Caco-2 (cell line): ENCODE data around the gene PPP1R7. TPM values are rescaled to one million over a fixed set of nuclear protein-coding genes. Genes with fewer than 3 reads are reported as not detected.

Experiments
- BruUV-seq: library from RNA; stranded (reverse); fragments of 400-500 nt; replicated peaks from 2 replicates; lab custom pipeline; 2021; lab: Mats Ljungman, UMichigan
- CTCF ChIA-PET: fragments of 300-600 bp; sonication (Branson Sonifier 250); formaldehyde crosslinking; loops from one replicate; lab custom pipeline; 2022; ENCODE audit warnings: antibody characterized with exemption; lab: Charles Lee
- POLR2A ChIA-PET: fragments of 300-600 bp; sonication (Branson Sonifier 250); formaldehyde crosslinking; loops from one replicate; lab custom pipeline; 2022; ENCODE audit warnings: antibody characterized with exemption; lab: Charles Lee
- DNase-seq, 2 experiments: peaks; one replicate each; pipeline versions ENCODE4 v3.0.0 to v3.0.0-alpha.2; 2020 to 2022
- H3K27me3 ChIP-seq: replicated peaks from 2 replicates; pipeline ENCODE4 v1.6.0; 2011; ENCODE audit warnings: low read length; ENCODE audit not compliant: control insufficient read depth, insufficient read depth
- H3K36me3 ChIP-seq: 2 replicates; pipeline ENCODE4 v1.5.1; 2011; ENCODE audit warnings: low read length; ENCODE audit not compliant: control insufficient read depth, insufficient read depth
- H3K4me1 ChIP-seq: fragments of 250-450 bp; sonication (Bioruptor Pico); 2 replicates; pipeline ENCODE4 v1.5.1; 2020; ENCODE audit warnings: mild to moderate bottlenecking
- H3K4me3 ChIP-seq: 2 replicates; pipeline ENCODE4 v1.5.1; 2011; ENCODE audit warnings: low read depth, mild to moderate bottlenecking, control low read depth, low read length
- H3K9me3 ChIP-seq: fragments of 250-450 bp; sonication (Bioruptor Pico); 2 replicates; pipeline ENCODE4 v1.5.1; 2020; ENCODE audit warnings: mild to moderate bottlenecking, moderate library complexity
- H3K27ac Mint-ChIP-seq: one replicate; pipeline ENCODE4 v1.8.0; 2022; ENCODE audit warnings: mixed read lengths; ENCODE audit not compliant: unreplicated experiment
- H3K27me3 Mint-ChIP-seq: one replicate; pipeline ENCODE4 v1.8.0; 2022; ENCODE audit warnings: mixed read lengths; ENCODE audit not compliant: insufficient read depth, unreplicated experiment
- H3K36me3 Mint-ChIP-seq: one replicate; pipeline ENCODE4 v1.8.0; 2022; ENCODE audit warnings: mild to moderate bottlenecking, mixed read lengths; ENCODE audit not compliant: insufficient read depth, unreplicated experiment
- H3K4me1 Mint-ChIP-seq: one replicate; pipeline ENCODE4 v1.8.0; 2022; ENCODE audit warnings: low read depth, mixed read lengths; ENCODE audit not compliant: unreplicated experiment
- H3K4me3 Mint-ChIP-seq: one replicate; pipeline ENCODE4 v1.8.0; 2022; ENCODE audit warnings: mild to moderate bottlenecking, moderate library complexity, mixed read lengths; ENCODE audit not compliant: unreplicated experiment
- H3K9me3 Mint-ChIP-seq: one replicate; pipeline ENCODE4 v1.8.0; 2022; ENCODE audit warnings: mixed read lengths; ENCODE audit not compliant: unreplicated experiment
- intact Hi-C: fragments of 100-400 bp; cut with micrococcal nuclease; formaldehyde crosslinking; loops from one replicate; pipeline ENCODE4 v1.10.0; 2022; ENCODE audit not compliant: unreplicated experiment
- total RNA-seq: library from RNA; stranded (reverse); gene quantifications from 2 replicates; pipeline ENCODE4 v1.2.3, GENCODE V29; 2022
- TF ChIP-seq, protein P1 (sequence below), 2 experiments: fragments of 200-600 bp in 1 of 2; IDR thresholded peaks; 1 replicate in 1 of 2; 2 replicates in 1 of 2; pipeline versions ENCODE4 v1.5.1 to v1.8.0; 2011 to 2022; ENCODE audit warnings: antibody characterized with exemption in 1 of 2, control low read depth in 1 of 2, inconsistent platforms in 1 of 2, low read depth in 1 of 2, low read length in 1 of 2, mild to moderate bottlenecking in 1 of 2, moderate library complexity in 1 of 2; ENCODE audit not compliant: insufficient read depth in 1 of 2, severe bottlenecking in 1 of 2, unreplicated experiment in 1 of 2

Gene PPP1R7
- total RNA-seq, 1 experiment from 2014 or later = 32.5 TPM

DNA sequence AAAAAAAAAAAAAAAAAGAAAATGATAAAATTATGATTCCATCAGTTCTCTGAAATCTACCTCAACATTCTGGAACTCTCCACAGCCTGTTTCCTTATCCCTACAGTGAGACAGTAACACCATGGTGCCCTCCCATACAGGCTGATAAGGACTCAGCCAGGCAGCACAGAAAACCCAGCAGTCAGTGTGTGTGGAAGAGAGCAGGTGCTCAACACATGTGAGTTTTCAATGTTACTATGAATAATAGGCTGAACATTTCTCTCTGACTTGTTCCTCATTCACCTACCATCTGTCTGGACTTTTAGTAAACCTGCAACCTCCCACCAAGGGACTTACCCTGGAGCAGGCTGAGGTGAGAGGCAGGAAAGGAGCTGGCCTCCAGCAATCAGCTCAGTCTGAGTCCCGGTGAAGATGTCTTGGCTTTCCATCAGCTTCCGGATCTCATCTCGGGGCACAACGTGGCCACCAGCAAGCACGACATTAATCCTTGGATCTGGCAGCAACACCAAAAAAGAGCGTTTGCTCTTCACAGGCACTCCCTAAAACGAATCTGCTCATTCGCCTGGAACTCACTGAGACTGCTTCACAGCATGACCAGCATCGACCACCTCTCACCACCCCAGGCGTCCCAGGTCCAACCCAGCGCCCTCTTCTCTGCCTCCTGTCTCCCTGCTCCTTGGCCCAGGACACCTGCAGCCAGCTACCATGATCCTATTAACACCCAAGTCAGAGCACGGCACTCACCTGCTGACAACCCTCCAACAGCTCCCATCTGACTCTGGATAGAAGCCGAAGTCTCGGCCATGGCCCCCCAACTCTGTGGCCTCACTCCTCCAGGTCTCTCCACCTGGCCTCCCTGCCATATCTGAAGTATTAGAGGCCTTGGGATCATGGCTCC, 17.5 kb upstream of the PPP1R7 start:
- H3K4me3 Mint-ChIP-seq = no peak overlapping the region
- TF ChIP-seq, protein P1, sequence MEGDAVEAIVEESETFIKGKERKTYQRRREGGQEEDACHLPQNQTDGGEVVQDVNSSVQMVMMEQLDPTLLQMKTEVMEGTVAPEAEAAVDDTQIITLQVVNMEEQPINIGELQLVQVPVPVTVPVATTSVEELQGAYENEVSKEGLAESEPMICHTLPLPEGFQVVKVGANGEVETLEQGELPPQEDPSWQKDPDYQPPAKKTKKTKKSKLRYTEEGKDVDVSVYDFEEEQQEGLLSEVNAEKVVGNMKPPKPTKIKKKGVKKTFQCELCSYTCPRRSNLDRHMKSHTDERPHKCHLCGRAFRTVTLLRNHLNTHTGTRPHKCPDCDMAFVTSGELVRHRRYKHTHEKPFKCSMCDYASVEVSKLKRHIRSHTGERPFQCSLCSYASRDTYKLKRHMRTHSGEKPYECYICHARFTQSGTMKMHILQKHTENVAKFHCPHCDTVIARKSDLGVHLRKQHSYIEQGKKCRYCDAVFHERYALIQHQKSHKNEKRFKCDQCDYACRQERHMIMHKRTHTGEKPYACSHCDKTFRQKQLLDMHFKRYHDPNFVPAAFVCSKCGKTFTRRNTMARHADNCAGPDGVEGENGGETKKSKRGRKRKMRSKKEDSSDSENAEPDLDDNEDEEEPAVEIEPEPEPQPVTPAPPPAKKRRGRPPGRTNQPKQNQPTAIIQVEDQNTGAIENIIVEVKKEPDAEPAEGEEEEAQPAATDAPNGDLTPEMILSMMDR (IDR thresholded peaks at IDR 0.05; ENCODE audit: insufficient read depth in 1 of 2, low read depth in 1 of 2, low read length in 1 of 2, severe bottlenecking in 1 of 2, unreplicated experiment in 1 of 2) = no peak
- H3K9me3 Mint-ChIP-seq = no peaks in the 10 kb centered on the region
- Histone ChIP-seq H3K4me3 (no peak overlapping the region), H3K4me1 (no peaks in the 10 kb centered on the region), H3K36me3 (no peaks in the 10 kb centered on the region), H3K27me3 (no peaks in the 10 kb centered on the region), H3K9me3 (no peaks in the 10 kb centered on the region)
- BruUV-seq = no TSS peak
- H3K27me3 Mint-ChIP-seq = no peaks in the 10 kb centered on the region
- ChIA-PET CTCF (no interaction called here), POLR2A (no interaction called here)
- DNase-seq = no peak
- no peaks in the 10 kb centered on the region for H3K4me1 Mint-ChIP-seq
- no peak overlapping the region for H3K27ac Mint-ChIP-seq
- H3K36me3 Mint-ChIP-seq = no peaks in the 10 kb centered on the region
- intact Hi-C loops = no loop called here

DNA sequence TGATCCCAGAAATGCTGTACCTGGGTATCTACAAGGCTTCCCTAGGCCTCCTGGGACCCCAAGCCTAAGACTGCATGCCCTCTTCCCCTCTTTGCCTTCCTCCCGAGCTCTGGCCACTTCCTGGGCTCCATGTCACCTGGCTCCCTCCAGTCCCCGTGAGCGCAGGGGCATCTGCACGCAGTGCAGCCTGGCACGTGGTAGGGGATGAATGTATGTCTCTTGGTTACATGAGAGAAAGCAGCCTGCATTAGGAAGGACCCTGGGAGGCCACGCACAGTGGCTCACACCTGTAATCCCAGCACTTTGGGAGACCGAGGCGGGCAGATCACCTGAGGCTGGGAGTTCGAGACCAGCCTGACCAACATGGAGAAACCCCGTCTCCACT, 16.8 kb upstream of the PPP1R7 start:
- H3K9me3 ChIP-seq = no peaks in the 10 kb centered on the region
- ChIA-PET POLR2A (no interaction called here), CTCF (no interaction called here)
- H3K27me3 ChIP-seq = no peaks in the 10 kb centered on the region
- H3K4me3 Mint-ChIP-seq = no peak overlapping the region
- no peaks in the 10 kb centered on the region for H3K36me3 Mint-ChIP-seq
- H3K27ac Mint-ChIP-seq = no peak overlapping the region
- no peak for DNase-seq
- BruUV-seq = no TSS peak
- intact Hi-C loops = no loop called here
- no peaks in the 10 kb centered on the region for H3K9me3 Mint-ChIP-seq
- no peaks in the 10 kb centered on the region for H3K4me1 ChIP-seq
- no peaks in the 10 kb centered on the region for H3K4me1 Mint-ChIP-seq
- TF ChIP-seq, protein P1 (IDR thresholded peaks at IDR 0.05; ENCODE audit: insufficient read depth in 1 of 2, low read depth in 1 of 2, low read length in 1 of 2, severe bottlenecking in 1 of 2, unreplicated experiment in 1 of 2) = no peak
- no peaks in the 10 kb centered on the region for H3K36me3 ChIP-seq
- no peaks in the 10 kb centered on the region for H3K27me3 Mint-ChIP-seq
- no peak overlapping the region for H3K4me3 ChIP-seq

DNA sequence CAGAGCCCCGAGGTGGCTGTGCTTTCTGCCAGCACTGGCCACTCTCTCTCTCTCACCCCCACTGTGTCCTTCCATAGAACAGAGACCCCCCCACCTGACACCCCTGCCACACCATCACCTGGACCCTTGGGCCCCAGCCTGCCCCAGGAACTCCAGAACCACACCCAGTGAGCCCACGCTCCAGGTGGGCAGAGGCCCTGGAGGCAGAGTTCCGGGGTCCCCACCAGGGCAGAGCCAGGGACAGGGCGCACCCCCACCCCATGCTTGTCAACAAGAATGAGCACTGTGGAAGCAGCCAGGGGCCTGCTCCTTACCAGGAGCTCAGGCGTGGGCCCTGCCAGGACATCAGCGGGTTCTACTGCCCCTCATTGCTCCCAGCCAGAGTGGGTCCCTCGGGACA, 15.6 kb upstream of the PPP1R7 start:
- no peaks in the 10 kb centered on the region for H3K9me3 Mint-ChIP-seq
- TF ChIP-seq, protein P1 (IDR thresholded peaks at IDR 0.05; ENCODE audit: insufficient read depth in 1 of 2, low read depth in 1 of 2, low read length in 1 of 2, severe bottlenecking in 1 of 2, unreplicated experiment in 1 of 2) = no peak
- CTCF ChIA-PET = no interaction called here

More for the DNA sequence above, 15.6 kb upstream of the PPP1R7 start:
- Mint-ChIP-seq H3K4me3 (no peak overlapping the region), H3K27ac (no peak overlapping the region), H3K27me3 (no peaks in the 10 kb centered on the region), H3K4me1 (no peaks in the 10 kb centered on the region), H3K36me3 (no peaks in the 10 kb centered on the region)
- intact Hi-C loops = no loop called here
- H3K4me1 ChIP-seq = no peaks in the 10 kb centered on the region
- no peak for DNase-seq
- POLR2A ChIA-PET = no interaction called here
- no peak overlapping the region for H3K4me3 ChIP-seq
- H3K36me3 ChIP-seq = no peaks in the 10 kb centered on the region
- H3K27me3 ChIP-seq = no peaks in the 10 kb centered on the region
- H3K9me3 ChIP-seq = no peaks in the 10 kb centered on the region
- BruUV-seq = no TSS peak
